Kasumi-1 (cell line): ENCODE measurements around the gene TCIRG1.

Experiments
- DNase-seq, 2 experiments: peaks; one replicate each; lab custom pipeline; 2025; lab: John Stamatoyannopoulos, UW

Gene TCIRG1

DNA sequence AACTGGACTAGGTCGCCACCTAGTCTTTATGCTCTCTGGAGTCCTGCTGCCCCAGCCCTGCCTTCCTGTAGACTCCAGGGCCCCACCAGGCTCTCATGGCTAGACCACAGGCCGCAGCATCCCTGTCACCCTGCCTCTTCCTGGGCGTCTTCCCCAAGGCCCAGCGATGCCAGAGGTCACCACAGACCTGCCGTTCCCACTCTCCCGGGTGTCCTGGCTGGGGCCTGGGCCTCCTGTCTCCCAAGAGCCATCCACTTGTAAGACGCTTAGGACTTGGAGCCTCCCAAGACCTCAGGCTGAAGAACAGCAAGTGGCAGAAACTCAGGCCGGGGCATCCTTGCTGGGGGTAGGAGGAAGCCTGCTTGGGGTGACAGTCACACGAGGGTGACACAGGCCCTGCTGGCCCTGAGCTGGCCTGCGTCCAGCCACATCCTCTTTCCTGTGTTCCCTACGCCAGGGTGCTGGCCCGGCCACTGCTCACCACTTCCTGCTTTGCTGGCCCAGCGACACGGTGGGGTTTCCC is 2.0 kb upstream of the TCIRG1 start:
- DNase-seq, result peak; percentile 73 to 77

DNA sequence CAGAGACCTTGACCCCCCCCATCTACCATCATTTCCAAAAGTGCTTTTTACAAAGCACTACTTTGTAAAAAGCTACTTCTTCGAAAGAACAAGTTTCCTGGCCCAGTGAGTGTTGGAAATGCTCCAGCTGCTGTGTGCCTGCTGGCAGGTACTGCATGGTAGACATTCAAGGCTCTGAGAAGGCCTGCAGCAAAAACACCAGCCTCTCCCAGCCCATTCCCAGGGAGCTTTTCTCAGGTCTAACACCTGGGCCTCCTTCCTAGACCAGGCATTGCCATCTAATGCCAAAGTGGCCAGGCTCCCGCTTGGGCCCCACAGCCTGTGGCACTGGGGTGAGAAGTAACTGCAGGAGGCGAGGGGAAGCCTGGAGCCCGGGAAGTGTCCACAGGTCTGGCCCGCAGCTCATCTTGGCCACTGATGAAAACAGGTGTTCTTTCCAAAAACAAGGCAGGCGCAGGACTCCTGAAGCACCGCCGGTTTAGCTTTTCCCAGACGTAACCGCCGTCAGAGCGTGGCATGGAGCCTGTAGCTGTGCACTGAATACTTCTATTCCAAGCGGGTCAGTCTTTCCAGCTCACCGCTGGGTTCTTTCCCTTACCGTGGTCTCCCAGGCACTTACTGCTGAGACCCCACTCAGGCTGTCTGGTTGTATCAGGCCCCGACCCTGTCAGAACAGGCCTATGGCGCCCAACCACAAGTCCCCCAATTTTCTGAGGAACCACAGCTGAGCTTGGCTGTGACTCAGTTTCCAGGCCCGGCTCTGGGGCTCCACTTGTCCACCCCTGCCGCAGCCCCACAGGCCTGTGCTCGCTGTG is 1.2 kb upstream of the TCIRG1 start:
- DNase-seq, result peak in 1 of 2 experiments; percentile 59

DNA sequence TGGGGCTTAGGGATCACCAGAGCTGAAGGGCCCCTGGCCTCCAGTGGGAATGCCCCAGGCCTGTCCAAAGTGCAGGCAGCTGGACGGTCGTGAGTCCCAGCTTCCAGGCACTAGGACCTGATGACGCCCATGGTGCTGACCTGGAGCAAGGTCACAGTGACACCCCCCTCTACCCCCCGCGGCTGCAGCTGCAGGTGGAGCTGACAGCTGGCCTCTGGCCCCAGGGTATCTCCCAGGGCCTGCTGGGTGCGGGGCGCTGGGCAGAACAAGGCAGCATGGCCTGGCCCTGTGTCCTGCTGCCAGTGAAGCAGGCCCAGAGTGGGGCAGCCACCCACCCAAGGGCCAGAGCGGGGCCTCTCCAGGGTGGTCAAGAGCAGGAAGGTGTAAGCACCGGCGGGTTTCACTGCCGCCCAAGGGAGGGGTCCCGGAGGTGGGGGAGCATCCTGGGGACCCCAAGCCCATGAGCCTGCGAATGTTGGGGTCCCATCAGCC is 553 bp upstream of the TCIRG1 start:
- no peak for DNase-seq

DNA sequence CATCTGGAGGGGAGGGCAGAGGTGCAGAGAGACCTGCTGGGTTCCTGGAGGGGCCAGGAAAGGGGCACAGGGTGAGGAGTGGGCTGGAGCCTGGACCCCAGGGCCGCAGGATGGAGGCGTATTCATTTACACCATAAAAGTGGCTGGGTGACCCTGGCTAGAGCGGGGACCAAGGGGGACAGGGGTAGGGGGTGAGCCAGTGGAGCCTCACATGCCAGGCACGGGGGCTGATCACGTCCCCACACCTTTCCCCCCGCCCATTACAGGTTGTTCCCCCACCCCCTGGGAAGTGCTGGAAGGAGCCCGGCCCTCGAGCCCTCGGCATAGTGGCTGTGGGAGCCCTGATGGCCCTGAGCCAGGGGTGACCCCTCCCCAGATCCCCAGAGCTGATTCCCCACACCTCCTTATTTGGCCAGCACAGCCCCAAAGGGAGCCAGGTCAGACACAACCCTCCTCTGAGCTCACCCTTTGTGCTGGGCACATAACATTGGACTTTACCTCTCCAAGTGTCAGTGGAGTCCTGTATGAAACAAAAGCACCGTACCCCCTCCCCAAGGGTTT is 781 bp downstream of the TCIRG1 start:
- no peak for DNase-seq

DNA sequence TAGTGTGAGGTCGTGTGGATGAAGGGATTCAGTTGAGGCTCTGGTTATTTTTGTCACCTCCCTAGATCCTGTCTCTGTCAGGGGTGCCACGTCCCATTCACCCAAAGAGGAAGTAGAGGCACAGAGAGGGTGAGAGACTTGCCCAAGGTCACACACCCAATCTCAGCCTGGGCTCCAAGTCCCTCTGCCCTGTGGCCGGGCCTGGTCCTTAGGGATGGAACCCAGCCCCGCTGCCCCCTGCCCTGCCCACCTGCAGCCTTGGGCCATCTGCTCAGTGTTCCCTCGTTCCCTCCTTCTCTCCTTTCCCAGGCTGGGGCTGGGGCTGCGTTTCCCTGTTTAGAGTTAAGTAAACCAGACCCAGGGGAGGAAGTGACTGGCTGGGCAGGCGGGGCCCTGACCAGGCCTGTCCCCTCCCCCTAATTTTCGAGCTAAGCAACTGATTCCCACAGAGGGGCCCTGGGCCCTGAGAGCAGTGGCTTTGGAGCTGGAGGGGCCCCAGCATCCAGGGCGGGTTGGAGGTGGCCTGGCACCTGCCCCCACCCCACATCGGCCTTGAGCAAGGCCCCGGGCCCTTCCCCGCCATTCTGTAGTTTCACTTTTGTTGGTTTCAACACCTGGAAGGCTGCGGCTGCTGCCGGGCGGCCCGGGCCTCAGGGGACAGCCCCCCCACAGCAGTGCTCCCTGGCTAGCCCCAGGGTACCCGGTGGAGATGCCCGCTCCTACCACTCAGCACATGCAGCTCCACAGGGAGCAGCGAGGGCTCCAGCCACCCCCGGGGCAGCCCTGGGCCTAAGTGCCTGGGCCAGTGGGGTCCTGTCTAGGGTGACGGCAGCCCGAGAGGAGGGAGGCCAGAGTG is 1.5 kb downstream of the TCIRG1 start:
- DNase-seq, result peak; percentile 54 to 56

DNA sequence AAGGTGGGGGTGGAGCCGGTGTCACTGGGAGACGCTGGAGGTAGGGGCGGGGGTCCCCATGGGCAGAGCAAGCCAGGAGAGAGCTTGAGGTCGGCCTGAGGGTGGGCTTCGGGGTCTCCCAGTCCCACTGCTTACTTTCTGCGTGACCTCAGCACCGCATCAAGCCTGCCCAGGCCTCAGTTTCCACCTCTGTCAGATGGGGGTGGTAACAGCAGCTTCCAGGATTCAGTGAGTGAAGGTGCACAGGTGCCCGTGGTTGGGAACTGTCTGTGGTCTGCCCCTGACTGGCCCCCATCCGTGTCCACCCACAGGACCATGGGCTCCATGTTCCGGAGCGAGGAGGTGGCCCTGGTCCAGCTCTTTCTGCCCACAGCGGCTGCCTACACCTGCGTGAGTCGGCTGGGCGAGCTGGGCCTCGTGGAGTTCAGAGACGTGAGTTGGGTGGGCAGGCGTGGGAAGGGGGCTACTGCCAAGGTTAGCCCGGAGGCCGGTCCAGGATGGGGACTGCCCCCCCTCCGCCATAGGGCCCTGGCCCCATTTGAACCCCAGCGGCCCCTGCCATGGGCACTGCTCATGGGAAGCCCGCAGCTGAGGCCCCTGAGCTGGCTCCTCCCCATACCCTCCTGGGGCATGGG is 2.2 kb downstream of the TCIRG1 start:
- no peak for DNase-seq

DNA sequence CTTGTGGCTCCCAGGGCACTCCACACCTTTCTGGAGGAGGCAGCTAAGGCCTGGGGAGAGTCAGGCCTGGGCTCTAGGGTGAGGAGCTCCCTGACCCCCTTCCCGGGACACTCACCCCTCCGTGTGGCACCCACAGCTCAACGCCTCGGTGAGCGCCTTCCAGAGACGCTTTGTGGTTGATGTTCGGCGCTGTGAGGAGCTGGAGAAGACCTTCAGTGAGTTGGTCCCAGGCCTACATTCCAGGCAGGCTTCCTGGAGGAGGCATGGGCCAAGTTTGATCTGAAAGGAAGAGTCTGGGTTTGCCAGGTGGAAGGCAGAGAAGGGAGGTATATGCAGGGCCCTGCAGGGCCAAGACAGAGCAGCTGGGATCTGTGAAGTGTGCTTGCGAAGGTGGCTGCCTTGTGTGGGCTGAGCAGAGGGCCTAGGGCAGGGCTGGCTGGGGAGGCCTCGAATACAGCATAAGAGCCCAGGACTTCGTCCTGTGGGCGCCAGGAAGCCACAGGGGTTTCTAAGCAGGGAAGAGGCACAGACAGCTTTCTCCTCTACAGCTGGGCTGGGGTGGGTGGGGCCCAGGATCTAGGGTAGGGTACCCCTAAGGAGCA is 2.9 kb downstream of the TCIRG1 start:
- DNase-seq, result no peak

DNA sequence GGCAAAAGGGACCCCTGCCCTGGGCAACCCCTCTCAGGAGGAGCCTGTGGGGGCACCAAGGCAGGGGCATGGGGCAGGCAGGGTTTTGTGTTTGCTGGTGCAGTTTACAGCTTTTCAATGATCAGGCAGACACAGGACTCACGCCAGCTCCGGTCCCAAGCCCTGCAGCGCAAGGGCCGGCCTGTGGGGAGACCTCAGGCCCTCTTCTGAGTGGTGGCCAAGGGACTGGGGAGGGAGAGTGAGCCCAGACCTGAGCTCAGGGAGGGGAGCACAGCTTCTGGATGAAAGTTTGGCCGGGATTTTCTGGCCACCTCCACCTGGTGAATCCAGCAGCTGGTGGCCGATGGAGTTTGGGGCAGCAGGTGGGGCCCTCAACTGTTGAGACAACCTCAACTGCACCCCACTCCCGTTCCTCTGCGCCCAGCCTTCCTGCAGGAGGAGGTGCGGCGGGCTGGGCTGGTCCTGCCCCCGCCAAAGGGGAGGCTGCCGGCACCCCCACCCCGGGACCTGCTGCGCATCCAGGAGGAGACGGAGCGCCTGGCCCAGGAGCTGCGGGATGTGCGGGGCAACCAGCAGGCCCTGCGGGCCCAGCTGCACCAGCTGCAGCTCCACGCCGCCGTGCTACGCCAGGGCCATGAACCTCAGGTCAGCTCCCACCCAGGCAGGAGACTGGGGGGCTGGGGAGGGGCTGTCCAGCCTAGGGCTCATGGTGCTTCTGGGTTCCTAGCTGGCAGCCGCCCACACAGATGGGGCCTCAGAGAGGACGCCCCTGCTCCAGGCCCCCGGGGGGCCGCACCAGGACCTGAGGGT is 3.6 kb downstream of the TCIRG1 start:
- DNase-seq, result no peak

DNA sequence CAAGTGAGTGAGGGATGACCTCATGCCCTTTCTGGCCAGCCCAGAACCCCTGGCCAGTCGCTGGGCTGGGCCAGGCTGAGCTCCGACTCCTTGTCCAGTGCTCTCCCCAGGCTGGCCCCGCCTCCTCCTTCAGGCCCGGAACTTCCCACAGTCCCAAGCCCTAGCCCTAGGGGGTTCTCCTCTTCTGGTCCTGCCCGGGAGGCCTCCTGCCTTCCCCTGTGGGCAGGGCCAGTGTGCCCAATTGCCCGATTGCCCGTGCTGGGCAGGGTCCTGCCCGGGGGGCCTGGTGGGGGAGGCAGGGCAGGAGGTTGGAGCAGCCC is 4.2 kb downstream of the TCIRG1 start:
- peak; percentile 37 for DNase-seq

DNA sequence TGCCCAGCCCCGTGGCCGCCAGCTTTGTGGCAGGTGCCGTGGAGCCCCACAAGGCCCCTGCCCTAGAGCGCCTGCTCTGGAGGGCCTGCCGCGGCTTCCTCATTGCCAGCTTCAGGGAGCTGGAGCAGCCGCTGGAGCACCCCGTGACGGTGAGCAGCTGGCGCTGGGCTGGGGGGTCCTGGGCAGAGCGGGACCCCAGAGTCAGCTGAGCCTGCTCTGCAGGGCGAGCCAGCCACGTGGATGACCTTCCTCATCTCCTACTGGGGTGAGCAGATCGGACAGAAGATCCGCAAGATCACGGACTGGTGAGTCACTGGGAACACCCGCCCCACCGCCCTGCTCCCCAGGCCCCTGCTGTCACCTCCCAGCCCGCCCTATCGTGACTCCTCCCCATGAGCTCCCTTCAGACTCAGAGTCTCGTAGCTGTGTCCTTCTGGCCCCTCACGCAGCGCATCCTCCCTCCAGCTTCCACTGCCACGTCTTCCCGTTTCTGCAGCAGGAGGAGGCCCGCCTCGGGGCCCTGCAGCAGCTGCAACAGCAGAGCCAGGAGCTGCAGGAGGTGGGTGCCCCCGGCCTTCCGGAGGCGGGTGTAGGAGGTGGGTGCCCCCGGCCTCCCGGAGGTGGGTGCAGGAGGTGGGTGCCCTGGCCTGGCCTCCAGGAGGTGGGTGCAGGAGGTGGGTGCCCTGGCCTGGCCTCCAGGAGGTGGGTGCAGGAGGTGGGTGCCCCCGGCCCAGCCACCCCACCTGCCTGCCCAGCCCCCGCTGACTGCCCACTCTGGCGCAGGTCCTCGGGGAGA is 4.7 kb downstream of the TCIRG1 start:
- DNase-seq, result peak; percentile 93 to 94

DNA sequence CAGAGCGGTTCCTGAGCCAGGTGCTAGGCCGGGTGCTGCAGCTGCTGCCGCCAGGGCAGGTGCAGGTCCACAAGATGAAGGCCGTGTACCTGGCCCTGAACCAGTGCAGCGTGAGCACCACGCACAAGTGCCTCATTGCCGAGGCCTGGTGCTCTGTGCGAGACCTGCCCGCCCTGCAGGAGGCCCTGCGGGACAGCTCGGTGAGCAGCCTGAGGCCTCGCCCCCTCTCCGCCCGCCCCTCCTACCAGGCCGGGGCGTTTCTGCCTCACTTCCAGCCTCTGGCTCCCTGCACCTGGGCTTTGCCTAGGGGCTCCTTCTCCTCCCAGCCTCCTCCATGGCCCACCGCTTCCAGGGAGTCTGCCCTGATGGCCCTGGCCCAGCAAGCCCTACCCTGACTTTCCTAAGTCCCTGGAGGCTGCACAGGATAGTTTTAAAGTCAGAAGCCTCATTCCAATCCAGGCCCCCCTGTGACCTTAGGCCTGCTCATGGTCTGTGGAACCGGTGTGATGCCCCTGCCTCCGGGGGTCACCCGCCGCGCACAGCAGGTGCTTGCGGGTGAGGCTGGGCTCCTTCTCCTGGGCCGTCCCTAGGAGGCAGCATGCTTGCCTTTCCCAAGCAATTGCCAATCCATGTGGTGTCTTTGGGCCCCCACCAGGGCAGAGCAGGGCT is 5.5 kb downstream of the TCIRG1 start:
- DNase-seq, result peak in 1 of 2 experiments; percentile 11

DNA sequence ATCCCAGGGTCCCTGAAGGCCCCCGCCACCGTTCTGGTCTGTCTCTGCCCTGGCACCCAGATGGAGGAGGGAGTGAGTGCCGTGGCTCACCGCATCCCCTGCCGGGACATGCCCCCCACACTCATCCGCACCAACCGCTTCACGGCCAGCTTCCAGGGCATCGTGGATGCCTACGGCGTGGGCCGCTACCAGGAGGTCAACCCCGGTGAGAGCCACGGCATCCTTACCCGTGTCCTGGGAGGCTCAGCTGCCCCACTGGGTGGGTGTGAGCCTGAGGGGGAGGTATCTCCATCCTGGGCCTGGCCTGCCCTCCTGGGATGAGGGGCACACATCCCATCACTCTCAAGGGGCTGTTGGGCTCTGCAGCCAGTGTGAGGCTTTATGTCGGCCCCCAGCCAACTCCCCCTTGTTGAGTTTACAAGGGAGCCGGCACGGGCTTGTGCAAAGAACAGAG is 6.1 kb downstream of the TCIRG1 start:
- no peak for DNase-seq

DNA sequence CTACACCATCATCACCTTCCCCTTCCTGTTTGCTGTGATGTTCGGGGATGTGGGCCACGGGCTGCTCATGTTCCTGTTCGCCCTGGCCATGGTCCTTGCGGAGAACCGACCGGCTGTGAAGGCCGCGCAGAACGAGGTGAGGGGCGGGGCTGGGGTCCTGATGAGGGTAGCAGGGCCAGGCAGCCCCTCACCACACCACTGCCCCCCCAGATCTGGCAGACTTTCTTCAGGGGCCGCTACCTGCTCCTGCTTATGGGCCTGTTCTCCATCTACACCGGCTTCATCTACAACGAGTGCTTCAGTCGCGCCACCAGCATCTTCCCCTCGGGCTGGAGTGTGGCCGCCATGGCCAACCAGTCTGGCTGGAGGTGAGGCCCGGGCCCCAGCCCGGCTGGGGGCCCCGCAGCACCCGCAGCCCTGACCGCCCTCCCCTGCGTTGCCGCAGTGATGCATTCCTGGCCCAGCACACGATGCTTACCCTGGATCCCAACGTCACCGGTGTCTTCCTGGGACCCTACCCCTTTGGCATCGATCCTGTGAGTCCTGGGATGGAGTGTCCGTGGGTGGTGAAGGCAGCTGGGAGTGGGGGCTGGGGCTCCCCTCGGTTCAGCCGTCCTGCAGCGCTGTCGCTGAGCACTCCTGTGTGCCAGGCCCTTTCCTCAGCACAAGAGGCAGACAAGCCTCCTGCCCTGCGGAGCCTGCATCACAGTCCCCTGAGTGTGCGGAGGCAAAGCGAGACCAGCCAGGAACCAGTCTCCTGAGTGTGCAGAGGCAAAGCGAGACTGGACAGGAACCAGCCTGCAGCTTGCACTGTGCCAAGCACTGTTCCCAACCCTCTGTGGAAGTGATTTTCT is 8.8 kb downstream of the TCIRG1 start:
- no peak for DNase-seq

DNA sequence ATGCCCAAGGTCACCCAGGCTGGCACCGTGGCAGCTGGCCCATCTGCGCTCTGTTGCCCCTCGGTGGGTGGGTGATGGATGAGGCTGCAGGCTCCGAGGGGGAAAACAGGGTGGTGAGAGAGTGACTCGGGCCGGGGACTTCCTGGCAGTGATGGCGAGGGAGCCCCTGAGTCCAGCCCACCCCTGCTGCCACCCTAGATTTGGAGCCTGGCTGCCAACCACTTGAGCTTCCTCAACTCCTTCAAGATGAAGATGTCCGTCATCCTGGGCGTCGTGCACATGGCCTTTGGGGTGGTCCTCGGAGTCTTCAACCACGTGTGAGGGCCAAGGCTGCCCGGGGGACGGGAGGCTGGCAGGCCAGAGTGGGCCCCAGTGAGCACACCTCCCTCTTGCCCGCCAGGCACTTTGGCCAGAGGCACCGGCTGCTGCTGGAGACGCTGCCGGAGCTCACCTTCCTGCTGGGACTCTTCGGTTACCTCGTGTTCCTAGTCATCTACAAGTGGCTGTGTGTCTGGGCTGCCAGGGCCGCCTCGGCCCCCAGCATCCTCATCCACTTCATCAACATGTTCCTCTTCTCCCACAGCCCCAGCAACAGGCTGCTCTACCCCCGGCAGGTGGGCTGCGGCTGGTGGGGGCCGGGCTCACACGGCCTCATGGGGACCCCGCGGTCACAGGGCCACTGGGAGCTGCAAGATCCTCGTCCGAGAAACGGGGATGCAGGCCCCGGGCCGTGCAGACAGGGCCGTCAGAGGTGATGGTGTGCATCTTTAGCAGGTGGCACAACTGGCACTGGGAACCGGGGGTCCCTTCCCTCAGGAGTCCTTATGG is 10.1 kb downstream of the TCIRG1 start:
- no peak for DNase-seq

DNA sequence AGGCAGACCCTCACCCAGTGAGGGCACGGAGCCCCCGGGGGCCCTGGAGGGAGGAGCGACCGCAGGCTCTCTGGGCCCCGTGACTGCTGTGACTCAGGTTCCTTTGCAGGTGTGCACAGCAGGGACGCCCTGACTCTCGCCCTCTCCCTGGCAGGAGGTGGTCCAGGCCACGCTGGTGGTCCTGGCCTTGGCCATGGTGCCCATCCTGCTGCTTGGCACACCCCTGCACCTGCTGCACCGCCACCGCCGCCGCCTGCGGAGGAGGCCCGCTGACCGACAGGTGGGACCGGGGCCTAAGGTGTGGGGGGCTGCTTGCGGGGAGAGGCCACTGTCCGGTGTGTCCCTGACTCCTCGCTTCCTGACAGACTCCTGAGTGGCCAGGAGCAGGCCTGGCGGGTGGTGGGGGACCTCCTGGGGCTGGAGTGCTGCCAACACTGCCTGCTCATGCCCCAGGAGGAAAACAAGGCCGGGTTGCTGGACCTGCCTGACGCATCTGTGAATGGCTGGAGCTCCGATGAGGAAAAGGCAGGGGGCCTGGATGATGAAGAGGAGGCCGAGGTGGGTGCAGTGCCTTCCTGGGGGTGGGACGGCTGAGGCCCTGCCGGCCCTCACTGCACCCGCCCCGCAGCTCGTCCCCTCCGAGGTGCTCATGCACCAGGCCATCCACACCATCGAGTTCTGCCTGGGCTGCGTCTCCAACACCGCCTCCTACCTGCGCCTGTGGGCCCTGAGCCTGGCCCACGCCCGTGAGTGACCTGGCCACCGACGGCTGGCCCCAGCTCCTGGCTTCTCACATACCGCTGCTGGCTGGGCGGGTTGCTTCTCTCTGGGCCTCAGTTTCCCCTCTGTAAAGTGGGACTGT is 10.9 kb downstream of the TCIRG1 start:
- no peak for DNase-seq

DNA sequence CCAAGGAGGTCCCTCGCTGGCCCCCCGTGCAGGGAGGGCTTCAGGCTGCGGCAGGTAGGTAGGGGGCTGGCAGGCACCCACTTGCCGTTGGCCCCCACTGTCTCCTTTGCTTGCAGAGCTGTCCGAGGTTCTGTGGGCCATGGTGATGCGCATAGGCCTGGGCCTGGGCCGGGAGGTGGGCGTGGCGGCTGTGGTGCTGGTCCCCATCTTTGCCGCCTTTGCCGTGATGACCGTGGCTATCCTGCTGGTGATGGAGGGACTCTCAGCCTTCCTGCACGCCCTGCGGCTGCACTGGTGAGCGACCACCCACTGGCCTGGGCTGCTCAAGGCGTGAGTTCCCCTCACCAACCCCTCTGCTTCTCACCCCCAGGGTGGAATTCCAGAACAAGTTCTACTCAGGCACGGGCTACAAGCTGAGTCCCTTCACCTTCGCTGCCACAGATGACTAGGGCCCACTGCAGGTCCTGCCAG is 11.6 kb downstream of the TCIRG1 start:
- DNase-seq, result no peak
